NB4 (cell line): ENCODE results near the gene UBAC2.

ENCODE experiments used
- DNase-seq: peaks from one replicate; pipeline ENCODE4 v3.0.0; 2010; ENCODE audit warnings: low read depth
- H3K4me3 ChIP-seq: one replicate; pipeline ENCODE4 v1.5.1; 2011; ENCODE audit warnings: mild to moderate bottlenecking, low read depth, low read length, moderate library complexity
- CTCF ChIP-seq: IDR thresholded peaks from one replicate; pipeline ENCODE4 v1.5.1; 2012; ENCODE audit warnings: low read depth, low read length
- MAX ChIP-seq: IDR thresholded peaks from 2 replicates; pipeline ENCODE4 v1.6.1; 2011; ENCODE audit warnings: low read depth, low read length
- MYC ChIP-seq: IDR thresholded peaks from 2 replicates; pipeline ENCODE4 v1.6.1; 2011; ENCODE audit warnings: low read depth, low read length
- POLR2A ChIP-seq: IDR thresholded peaks from 2 replicates; pipeline ENCODE4 v1.6.1; 2011; ENCODE audit warnings: mild to moderate bottlenecking; ENCODE audit not compliant: insufficient read length; ENCODE audit errors: extremely low read depth

UBAC2 gene

GRCh38 chr13:99366075-99366987 is 165.7 kb downstream of the UBAC2 start:
- TF ChIP-seq MAX (no peak), CTCF (no peak), POLR2A (no peak), MYC (no peak)
- H3K4me3 ChIP-seq = no peak overlapping the region
- no peak for DNase-seq

GRCh38 chr13:99367106-99367616 is 166.5 kb downstream of the UBAC2 start:
- TF ChIP-seq MAX (no peak), MYC (no peak), POLR2A (no peak), CTCF (no peak)
- no peak for DNase-seq
- H3K4me3 ChIP-seq = no peak overlapping the region

- TF ChIP-seq MYC = no peak
- no peak for TF ChIP-seq CTCF
- TF ChIP-seq MAX = no peak
- no peak for TF ChIP-seq POLR2A
- no peak overlapping the region for H3K4me3 ChIP-seq
- no peak for DNase-seq
Observed at GRCh38 chr13:99367663-99368448, 167.2 kb downstream of the UBAC2 start.

- DNase-seq = no peak
- H3K4me3 ChIP-seq = no peak overlapping the region
- TF ChIP-seq POLR2A = no peak
Observed at GRCh38 chr13:99370481-99371275, 170.0 kb downstream of the UBAC2 start.

- H3K4me3 ChIP-seq = no peak overlapping the region
- peak; percentile 40 for DNase-seq
- TF ChIP-seq CTCF (no peak), POLR2A (no peak), MAX (no peak), MYC (no peak)
Observed at GRCh38 chr13:99371956-99372355, 171.3 kb downstream of the UBAC2 start.
